Spleen (tissue), 7 donors: ENCODE results near the gene PRR22.
A peak's percentile ranks its signal among the peaks of the same experiment; 100 is the strongest.

Source experiments
- POLR2A ChIP-seq, 3 donors: fragments of 450-650 bp; IDR thresholded peaks; one replicate each; pipeline ENCODE4 v1.5.1; 2017; ENCODE audit warnings: antibody characterized with exemption in 3 of 3, mild to moderate bottlenecking in 1 of 3
- POLR2AphosphoS5 ChIP-seq, 3 donors: sonication (generic); formaldehyde crosslinking; IDR thresholded peaks; one replicate each; pipeline ENCODE4 v1.5.1; 2017; ENCODE audit warnings: antibody characterized with exemption in 3 of 3
- TF ChIP-seq, protein P1 (sequence below), 11 experiments: fragments of 200-600 bp in 7 of 11; fragments of 450-650 bp in 4 of 11; sonication (generic) in 4 of 11; IDR thresholded peaks in 8 of 11; conservative IDR thresholded peaks in 3 of 11; 1 replicate in 7 of 11; 2 replicates in 4 of 11; pipeline versions ENCODE4 v1.4.0 to v1.8.0; 2016 to 2021; ENCODE audit warnings: antibody characterized with exemption in 11 of 11, inconsistent platforms in 4 of 11, mild to moderate bottlenecking in 1 of 11
- donor health status: DM: no; HTN: no; CAD: no; lungs with moderate emphysema.
- donor health status: DM: no; HTN: no; CAD: no.
- donor health status: DM: no; HTN: no; CAD: no.

DNA sequence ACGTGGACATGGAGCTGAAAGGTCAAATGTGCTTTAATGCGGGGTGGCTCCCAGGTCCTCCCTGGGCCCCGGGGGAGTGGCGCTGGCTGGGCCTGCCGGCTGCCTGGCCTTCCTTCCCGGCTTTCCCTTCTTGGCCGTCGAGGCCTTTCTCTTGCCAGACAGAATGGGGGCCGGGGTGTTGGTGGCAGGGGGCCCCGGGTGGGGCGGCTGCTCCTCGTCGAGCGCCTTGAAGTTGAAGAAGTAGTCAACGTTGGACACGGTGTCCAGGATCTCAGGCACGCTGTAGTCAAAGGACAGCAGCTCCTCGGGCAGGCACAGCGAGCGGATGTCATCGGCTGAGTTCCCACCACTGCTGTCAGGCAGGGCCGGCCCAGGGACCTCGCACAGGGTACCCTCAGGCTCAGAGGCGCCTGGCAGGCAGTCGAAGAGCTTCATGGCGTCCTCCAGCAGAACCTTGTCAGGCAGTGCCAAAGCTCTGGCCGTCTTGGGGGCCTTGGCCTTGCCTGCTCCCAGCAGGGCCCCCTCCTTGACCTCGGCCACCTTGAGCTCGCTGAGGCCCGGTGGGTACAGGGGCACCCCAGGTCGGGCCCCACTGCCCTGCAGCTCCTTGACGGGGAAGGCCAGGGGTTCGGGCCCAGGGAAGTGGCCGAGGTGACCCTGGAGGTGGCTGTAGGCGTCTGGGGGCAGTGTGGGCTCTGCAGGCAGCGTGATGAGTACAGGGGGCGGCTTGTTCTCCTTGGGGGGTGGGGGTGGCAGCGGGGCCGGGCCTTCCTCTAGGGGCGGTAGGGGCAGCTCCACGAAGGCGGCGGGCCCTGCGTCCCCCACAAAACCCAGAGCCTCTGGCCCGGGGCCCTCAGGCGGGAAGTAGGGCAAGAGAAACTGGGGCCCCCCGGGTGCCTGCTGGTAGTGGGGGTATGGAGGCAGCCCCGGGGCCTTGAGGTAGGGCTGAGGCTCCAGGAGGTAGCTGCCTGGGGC is 1.3 kb downstream of the PRR22 start:
- TF ChIP-seq, protein P1, sequence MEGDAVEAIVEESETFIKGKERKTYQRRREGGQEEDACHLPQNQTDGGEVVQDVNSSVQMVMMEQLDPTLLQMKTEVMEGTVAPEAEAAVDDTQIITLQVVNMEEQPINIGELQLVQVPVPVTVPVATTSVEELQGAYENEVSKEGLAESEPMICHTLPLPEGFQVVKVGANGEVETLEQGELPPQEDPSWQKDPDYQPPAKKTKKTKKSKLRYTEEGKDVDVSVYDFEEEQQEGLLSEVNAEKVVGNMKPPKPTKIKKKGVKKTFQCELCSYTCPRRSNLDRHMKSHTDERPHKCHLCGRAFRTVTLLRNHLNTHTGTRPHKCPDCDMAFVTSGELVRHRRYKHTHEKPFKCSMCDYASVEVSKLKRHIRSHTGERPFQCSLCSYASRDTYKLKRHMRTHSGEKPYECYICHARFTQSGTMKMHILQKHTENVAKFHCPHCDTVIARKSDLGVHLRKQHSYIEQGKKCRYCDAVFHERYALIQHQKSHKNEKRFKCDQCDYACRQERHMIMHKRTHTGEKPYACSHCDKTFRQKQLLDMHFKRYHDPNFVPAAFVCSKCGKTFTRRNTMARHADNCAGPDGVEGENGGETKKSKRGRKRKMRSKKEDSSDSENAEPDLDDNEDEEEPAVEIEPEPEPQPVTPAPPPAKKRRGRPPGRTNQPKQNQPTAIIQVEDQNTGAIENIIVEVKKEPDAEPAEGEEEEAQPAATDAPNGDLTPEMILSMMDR (IDR thresholded peaks at IDR 0.05 in 8 of 11, conservative IDR thresholded peaks at IDR 0.05 in 3 of 11), result no peak
- TF ChIP-seq POLR2AphosphoS5 (IDR thresholded peaks at IDR 0.05) (peak in 1 of 3 donors; percentile 30), POLR2A (IDR thresholded peaks at IDR 0.05) (no peak)
